Keratinocyte (primary cell): ENCODE measurements around the gene RMP24.

Experiments
- CTCF ChIP-seq, 3 experiments: IDR thresholded peaks in 1 of 3; conservative IDR thresholded peaks in 1 of 3; optimal IDR thresholded peaks in 1 of 3; 2 replicates in 2 of 3; 3 replicates in 1 of 3; pipeline versions ENCODE3 to v1.5.1; 2011; ENCODE audit warnings: low read length in 3 of 3, mild to moderate bottlenecking in 3 of 3, moderate library complexity in 2 of 3, control low read depth in 1 of 3, inconsistent platforms in 1 of 3; ENCODE audit not compliant: insufficient read depth in 2 of 3; ENCODE audit errors: extremely low read depth in 1 of 3
- EZH2 ChIP-seq: IDR thresholded peaks from one replicate; pipeline ENCODE4 v1.6.1; 2012; ENCODE audit warnings: inconsistent platforms, mild to moderate bottlenecking, low read length, moderate library complexity

GRCh38 chr18:35974181-35974580, 1.7 kb downstream of the RMP24 start:
- TF ChIP-seq CTCF (optimal IDR thresholded peaks at IDR 0.05 in 1 of 3, IDR thresholded peaks at IDR 0.05 in 1 of 3, conservative IDR thresholded peaks at IDR 0.05 in 1 of 3; ENCODE audit: extremely low read depth in 1 of 3, insufficient read depth in 2 of 3, low read length in 3 of 3) = no peak
- no peak for TF ChIP-seq EZH2
